ENCODE data around the gene NUMBL.

The NUMBL gene

GRCh38 chr19:40703029-40703755 lies 12.7 kb upstream of the NUMBL start:
- Histone ChIP-seq H3K9me3 (ENCODE audit: severe bottlenecking) (no peaks in the 10 kb centered on the region), H3K27me3 (ENCODE audit: insufficient read depth, low read depth, severe bottlenecking) (no peaks in the 10 kb centered on the region), H3K4me3 (ENCODE audit: low read depth, low read length) (no peak overlapping the region), H3K27ac (peak overlapping the region; percentile 61), H3K36me3 (peaks cover 25% of the 10 kb centered on the region)
- no peak for DNase-seq
- no peak for TF ChIP-seq CTCF (IDR thresholded peaks at IDR 0.05; ENCODE audit: low read depth, low read length)

GRCh38 chr19:40702337-40703012 lies 12.0 kb upstream of the NUMBL start:
- Histone ChIP-seq H3K4me3 (ENCODE audit: low read depth, low read length) (no peak overlapping the region), H3K27me3 (ENCODE audit: insufficient read depth, low read depth, severe bottlenecking) (no peaks in the 10 kb centered on the region), H3K36me3 (peaks cover 22% of the 10 kb centered on the region), H3K27ac (peak overlapping the region; percentile 61), H3K9me3 (ENCODE audit: severe bottlenecking) (no peaks in the 10 kb centered on the region)
- peak; percentile 91 for DNase-seq
- peak; percentile 98 for TF ChIP-seq CTCF (IDR thresholded peaks at IDR 0.05; ENCODE audit: low read depth, low read length)

- DNase-seq, result no peak
- TF ChIP-seq CTCF (IDR thresholded peaks at IDR 0.05; ENCODE audit: low read depth, low read length), result no peak
- H3K27me3 ChIP-seq (ENCODE audit: insufficient read depth, low read depth, severe bottlenecking), result no peaks in the 10 kb centered on the region
- H3K36me3 ChIP-seq, result peaks cover 28% of the 10 kb centered on the region
- no peak overlapping the region for H3K4me3 ChIP-seq (ENCODE audit: low read depth, low read length)
- H3K27ac ChIP-seq, result peak overlapping the region; percentile 61; the same call in 1 of the 2 replicates
- no peaks in the 10 kb centered on the region for H3K9me3 ChIP-seq (ENCODE audit: severe bottlenecking)
Measured at GRCh38 chr19:40701758-40702157, 11.3 kb upstream of the NUMBL start.

- no peak for DNase-seq
- no peaks in the 10 kb centered on the region for H3K27me3 ChIP-seq (ENCODE audit: insufficient read depth, low read depth, severe bottlenecking)
- no peaks in the 10 kb centered on the region for H3K9me3 ChIP-seq (ENCODE audit: severe bottlenecking)
- peaks cover 36% of the 10 kb centered on the region for H3K36me3 ChIP-seq
- no peak overlapping the region for H3K4me3 ChIP-seq (ENCODE audit: low read depth, low read length)
- no peak for TF ChIP-seq CTCF (IDR thresholded peaks at IDR 0.05; ENCODE audit: low read depth, low read length)
- no peak overlapping the region for H3K27ac ChIP-seq
Measured at GRCh38 chr19:40700083-40700482, 9.6 kb upstream of the NUMBL start.

- H3K27ac ChIP-seq, result no peak overlapping the region
- no peaks in the 10 kb centered on the region for H3K9me3 ChIP-seq (ENCODE audit: severe bottlenecking)
- no peak overlapping the region for H3K4me3 ChIP-seq (ENCODE audit: low read depth, low read length)
- no peak for DNase-seq
- no peaks in the 10 kb centered on the region for H3K27me3 ChIP-seq (ENCODE audit: insufficient read depth, low read depth, severe bottlenecking)
- H3K36me3 ChIP-seq, result peaks cover 36% of the 10 kb centered on the region
- TF ChIP-seq CTCF (IDR thresholded peaks at IDR 0.05; ENCODE audit: low read depth, low read length), result no peak
Measured at GRCh38 chr19:40697007-40697406, 6.6 kb upstream of the NUMBL start.
